ENCODE results near the gene NLRP11. TPM values are rescaled to one million over a fixed set of nuclear protein-coding genes. Genes with fewer than 3 reads are reported as not detected.
A peak's percentile ranks its signal among the peaks of the same experiment; 100 is the strongest.

NLRP11 gene
- 0.38 and 0.47 TPM in 2 replicates for total RNA-seq (2013; cell fraction: nucleolus; rRNA removed)
- total RNA-seq (2014; rRNA removed) (0.05 TPM in 1 of 2 replicates, not detected in the other), total RNA-seq (2014; rRNA removed; fragmentation: Illumina TruSeq; extraction: Trizol) (0.05 TPM in 1 of 2 replicates, not detected in the other), total RNA-seq (2021) (0.05 TPM in 1 of 2 replicates, not detected in the other), polyA plus RNA-seq (2011; rRNA removed) (16.2 and 18.1 TPM in 2 replicates), polyA plus RNA-seq (2014; fragmentation: Illumina TruSeq; extraction: Trizol) (0.06 TPM in 2 replicates), polyA plus RNA-seq (2014; fragmentation: Nextera tagmentation; extraction: Ambion mirVana) (under 1 TPM; 0.02 to 0.13 TPM), polyA plus RNA-seq (2014; rRNA removed) (not detected in 2 replicates), polyA plus RNA-seq (2016; fragmentation: Nextera tagmentation; extraction: Ambion mirVana) (under 1 TPM in 1 of 2 experiments, not detected in 1; 0.09 TPM), polyA minus RNA-seq (2011; rRNA and poly(A)+ RNA removed) (22.3 and 22.5 TPM in 2 replicates), Bru-seq, nascent RNA (percentile 24 among the genes with signal in this experiment), BruChase-seq, experiment 1, labeled RNA remaining after a 6-hour chase (percentile 17 among the genes with signal in this experiment), BruChase-seq, experiment 2, labeled RNA remaining after a 2-hour chase (percentile 20 among the genes with signal in this experiment)
- 0.09 TPM for polyA plus RNA-seq (2011; ENCODE audit: low read depth)
- polyA plus RNA-seq (2011; cell fraction: cytosol; rRNA removed), result 12.2 and 15.5 TPM in 2 replicates
- polyA plus RNA-seq (2011; cell fraction: nucleus; rRNA removed), result 6.4 and 8.3 TPM in 2 replicates
- polyA plus RNA-seq (2012), result 0.09 and 0.22 TPM in 2 replicates
- 5.9 and 6.4 TPM in 2 replicates for polyA minus RNA-seq (2011; cell fraction: cytosol; rRNA and poly(A)+ RNA removed)
- 6.5 and 7.1 TPM in 2 replicates for polyA minus RNA-seq (2011; cell fraction: nucleus; rRNA and poly(A)+ RNA removed)
- long read RNA-seq, experiment 1, partial matches to known transcripts, result 4 of 4 reads
- long read RNA-seq, experiment 1, other reads (novel, unspliced or antisense), result 0 of 4 reads
- long read RNA-seq, experiment 2, partial matches to known transcripts, result 30 of 35 reads
- long read RNA-seq, experiment 2, other reads (novel, unspliced or antisense), result 4 of 35 reads

DNA sequence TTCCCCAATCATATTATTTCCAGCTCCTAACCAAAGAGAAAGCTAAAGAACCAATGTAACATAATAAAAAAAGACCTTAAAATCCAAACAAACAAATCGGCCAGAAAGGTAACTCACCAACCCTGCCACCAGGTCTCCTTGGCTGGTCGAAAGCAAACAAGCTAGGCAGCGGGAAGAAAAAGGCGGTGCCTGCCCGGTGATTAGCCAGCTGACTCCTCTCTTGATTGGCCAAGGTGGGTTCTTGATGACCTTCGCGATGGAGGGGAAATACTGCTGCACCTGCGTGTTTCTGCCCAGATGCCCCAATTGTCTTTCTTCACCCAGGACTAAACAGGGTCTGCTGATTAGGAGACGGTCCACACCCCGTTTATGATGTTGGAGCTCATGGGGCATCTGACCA, at the start of gene NLRP11:
Gene NLRP11 (minus strand): TSS at position 154 of the 400 bp plus-strand sequence. CDS start 13,825 bp downstream, outside the sequence.
- H3K36me3 ChIP-seq (ENCODE audit: control insufficient read depth in 2 of 2, insufficient read depth in 2 of 2, low read length in 1 of 2), result no peaks in the 10 kb centered on the region
- H4K20me1 ChIP-seq (ENCODE audit: control insufficient read depth, insufficient read depth), result no peaks in the 10 kb centered on the region
- no peak within 1 kb of the TSS for H3K9ac ChIP-seq (ENCODE audit: control insufficient read depth, insufficient read depth, low read length)
- 87% methylated on average over 10 of the region's 10 CpGs for WGBS (ENCODE audit: insufficient coverage, insufficient replicate concordance, low lambda C conversion rate, missing lambda C conversion rate)
- no peaks in the 10 kb centered on the region for H3K27me3 ChIP-seq (replicated peaks in 1 of 2; ENCODE audit: control insufficient read depth in 2 of 2, insufficient read depth in 2 of 2, low read length in 1 of 2)
- intact Hi-C loops (cut with micrococcal nuclease; ENCODE audit: unreplicated experiment) (no loop called here), in situ Hi-C loops (cut with MboI) (no loop called here)
- no peak for FAIRE-seq
- BruUV-seq (replicated peaks), result no TSS peak
- ChIA-PET CTCF (interaction anchor here (0.5 kb wide), 1 partner anchor 1306 kb away, joined by 4 read pairs; no protein-coding TSS in a partner anchor), POLR2A (no interaction called here), SMC1A (ENCODE audit: uncharacterized antibody, unreplicated experiment) (interaction anchor here (0.6 to 1.5 kb wide), 2 partner anchors 16 to 53 kb away, joined by 3 to 4 read pairs; no protein-coding TSS in a partner anchor), RAD21 (ENCODE audit: unreplicated experiment) (interaction anchor here (0.7 kb wide), 1 partner anchor 1327 kb away, joined by 4 read pairs; no protein-coding TSS in a partner anchor)
- no peak for DNase-seq (ENCODE audit: low read depth, low spot score)
- H3K4me1 ChIP-seq (ENCODE audit: control insufficient read depth, insufficient read depth, low read length), result no peaks in the 10 kb centered on the region
- no peak within 1 kb of the TSS for H3K4me3 ChIP-seq
- H3K9me3 ChIP-seq (replicated peaks; ENCODE audit: control insufficient read depth, insufficient read depth, low read length), result no peaks in the 10 kb centered on the region
- H3K4me2 ChIP-seq (ENCODE audit: control insufficient read depth, insufficient read depth), result no peak within 1 kb of the TSS
- no peak within 1 kb of the TSS for H2AFZ ChIP-seq (ENCODE audit: control insufficient read depth, low read depth, low read length)
- no peak within 1 kb of the TSS for H3K27ac ChIP-seq (ENCODE audit: control insufficient read depth, insufficient read depth)
- TF ChIP-seq USF2 (IDR thresholded peaks at IDR 0.05; ENCODE audit: borderline replicate concordance, low read depth, low read length) (no peak), HDGF (IDR thresholded peaks at IDR 0.05) (no peak)
- TF ChIP-seq, protein P1, sequence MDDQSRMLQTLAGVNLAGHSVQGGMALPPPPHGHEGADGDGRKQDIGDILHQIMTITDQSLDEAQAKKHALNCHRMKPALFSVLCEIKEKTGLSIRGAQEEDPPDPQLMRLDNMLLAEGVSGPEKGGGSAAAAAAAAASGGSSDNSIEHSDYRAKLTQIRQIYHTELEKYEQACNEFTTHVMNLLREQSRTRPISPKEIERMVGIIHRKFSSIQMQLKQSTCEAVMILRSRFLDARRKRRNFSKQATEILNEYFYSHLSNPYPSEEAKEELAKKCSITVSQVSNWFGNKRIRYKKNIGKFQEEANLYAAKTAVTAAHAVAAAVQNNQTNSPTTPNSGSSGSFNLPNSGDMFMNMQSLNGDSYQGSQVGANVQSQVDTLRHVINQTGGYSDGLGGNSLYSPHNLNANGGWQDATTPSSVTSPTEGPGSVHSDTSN (IDR thresholded peaks at IDR 0.05; ENCODE audit: insufficient replicate concordance, low read depth, low read length), result no peak
- H3K79me2 ChIP-seq (ENCODE audit: control insufficient read depth, insufficient read depth, low read length), result no peaks in the 10 kb centered on the region
- ATAC-seq, result no peak
